ENCODE data around the gene LSAMP.

- no peak for TF ChIP-seq CTCF (IDR thresholded peaks at IDR 0.05)
- TF ChIP-seq EZH2phosphoT487 (IDR thresholded peaks at IDR 0.05): no peak
- TF ChIP-seq EZH2 (IDR thresholded peaks at IDR 0.05): no peak
These were observed 606.0 kb downstream of the LSAMP start for GRCh38 chr3:115839246-115839645.

Measured in neural progenitor cell (in vitro differentiated cells).